HepG2 (cell line): ENCODE data around the gene CBFA2T2. TPM values are rescaled to one million over a fixed set of nuclear protein-coding genes. Genes with fewer than 3 reads are reported as not detected.

ENCODE experiments used
- ATAC-seq: fragments of 200-7000 bp; cut with Tn5 transposase; 3 replicates; pipeline ENCODE4 v1.9.1; 2020; ENCODE audit warnings: mild to moderate bottlenecking, moderate library complexity
- BruUV-seq: library from RNA; stranded (reverse); fragments of 400-500 nt; replicated peaks from 2 replicates; lab custom pipeline; 2021; lab: Mats Ljungman, UMichigan
- CTCF ChIA-PET: fragments of 300-600 bp; formaldehyde crosslinking; extraction: SDS; loops from one replicate; lab custom pipeline; 2021; ENCODE audit warnings: low total read pairs, inconsistent platforms, low intra/inter-chr PET ratio; lab: Yijun Ruan, JAX
- POLR2A ChIA-PET: fragments of 350-600 bp; sonication (Branson Sonifier 250); formaldehyde crosslinking; loops from one replicate; lab custom pipeline; 2020; ENCODE audit warnings: antibody characterized with exemption, inconsistent platforms; lab: Yijun Ruan, JAX
- DNase-seq: peaks from one replicate; pipeline ENCODE4 v3.0.0-alpha.2; 2015; ENCODE audit warnings: low spot score
- FAIRE-seq: peaks from 3 replicates; lab custom pipeline; 2011; peaks lifted over from hg19 to GRCh38; lab: Jason Lieb, UNC
- H2AFZ ChIP-seq: one replicate; pipeline ENCODE4 v1.6.1; 2011; ENCODE audit warnings: low read length, inconsistent platforms
- H3K27ac ChIP-seq: fragments of 300-600 bp; 3 replicates; pipeline ENCODE4 v1.8.0; 2011; ENCODE audit warnings: mixed run types, mild to moderate bottlenecking, mixed read lengths, low read length, inconsistent platforms; ENCODE audit not compliant: insufficient read depth; ENCODE audit errors: extremely low read length
- H3K27me3 ChIP-seq, 2 experiments: fragments of 200-600 bp in 1 of 2; 2 replicates in 1 of 2; 3 replicates in 1 of 2; pipeline versions ENCODE4 v1.6.0 to v1.8.0; 2011; ENCODE audit warnings: low read length in 2 of 2, mild to moderate bottlenecking in 2 of 2, moderate library complexity in 2 of 2, inconsistent platforms in 1 of 2; ENCODE audit not compliant: insufficient read depth in 2 of 2, control insufficient read depth in 1 of 2
- H3K36me3 ChIP-seq, 2 experiments: fragments of 200-600 bp in 1 of 2; replicated peaks in 1 of 2; 2 replicates in 1 of 2; 3 replicates in 1 of 2; pipeline versions ENCODE4 v1.5.1 to v1.8.0; 2011; ENCODE audit warnings: low read length in 2 of 2, inconsistent platforms in 1 of 2; ENCODE audit not compliant: insufficient read depth in 2 of 2, control insufficient read depth in 1 of 2
- H3K4me1 ChIP-seq: 2 replicates; pipeline ENCODE4 v1.5.1; 2012; ENCODE audit warnings: low read length, inconsistent platforms; ENCODE audit not compliant: insufficient read depth
- H3K4me2 ChIP-seq: 2 replicates; pipeline ENCODE4 v1.6.0; 2011; ENCODE audit warnings: low read depth, low read length, inconsistent platforms
- H3K4me3 ChIP-seq, 3 experiments: fragments of 200-600 bp in 1 of 3; sonication (generic), shearing (Covaris generic) in 1 of 3; replicated peaks in 1 of 3; 2 replicates each; pipeline ENCODE4 v1.5.1; 2011 to 2016; ENCODE audit warnings: low read length in 3 of 3, inconsistent platforms in 2 of 3, low read depth in 2 of 3, mild to moderate bottlenecking in 2 of 3, control low read depth in 1 of 3, mixed read lengths in 1 of 3; ENCODE audit not compliant: insufficient read depth in 1 of 3
- H3K79me2 ChIP-seq: one replicate; pipeline ENCODE4 v1.6.1; 2011; ENCODE audit warnings: low read length, inconsistent platforms; ENCODE audit not compliant: insufficient read depth
- H3K9ac ChIP-seq: 2 replicates; pipeline ENCODE4 v1.6.0; 2011; ENCODE audit warnings: mild to moderate bottlenecking, low read depth, low read length, inconsistent platforms; ENCODE audit not compliant: insufficient read depth
- H3K9me3 ChIP-seq: 2 replicates; pipeline ENCODE4 v1.5.1; 2012; ENCODE audit warnings: mild to moderate bottlenecking, low read length
- H4K20me1 ChIP-seq: 2 replicates; pipeline ENCODE4 v1.6.0; 2011; ENCODE audit warnings: inconsistent platforms, mild to moderate bottlenecking, low read length, moderate library complexity; ENCODE audit not compliant: insufficient read depth
- AHR ChIP-seq: IDR thresholded peaks from 2 replicates; pipeline ENCODE4 v1.6.1; 2018; ENCODE audit warnings: missing genetic modification reagents, missing compliant biosample characterization
- CREB1 ChIP-seq, 2 experiments: fragments of 450-650 bp in 1 of 2; IDR thresholded peaks; 2 replicates each; pipeline ENCODE4 v1.6.1; 2016 to 2017; ENCODE audit warnings: control low read depth in 1 of 2, mild to moderate bottlenecking in 1 of 2, missing compliant biosample characterization in 1 of 2, missing genetic modification characterization in 1 of 2
- ELK4 ChIP-seq: sonication (generic); formaldehyde crosslinking; IDR thresholded peaks from 2 replicates; pipeline ENCODE4 v1.9.0; 2021; ENCODE audit warnings: missing genetic modification reagents, borderline replicate concordance
- ETV5 ChIP-seq: IDR thresholded peaks from 2 replicates; pipeline ENCODE4 v1.6.1; 2018; ENCODE audit warnings: missing biosample characterization, missing genetic modification reagents, inconsistent platforms, borderline replicate concordance
- ETV6 ChIP-seq: sonication (generic); formaldehyde crosslinking; conservative IDR thresholded peaks from 2 replicates; pipeline ENCODE4 v1.4.0; 2020; ENCODE audit warnings: missing genetic modification reagents
- HOXD1 ChIP-seq: sonication (generic); formaldehyde crosslinking; IDR thresholded peaks from 2 replicates; pipeline ENCODE4 v1.5.0; 2020; ENCODE audit warnings: missing genetic modification reagents
- IRF2 ChIP-seq: IDR thresholded peaks from 2 replicates; pipeline ENCODE4 v1.6.1; 2018; ENCODE audit warnings: missing genetic modification reagents, missing compliant biosample characterization
- JUN ChIP-seq: sonication (generic); formaldehyde crosslinking; IDR thresholded peaks from 2 replicates; pipeline ENCODE4 v1.4.0; 2020; ENCODE audit warnings: mild to moderate bottlenecking, missing genetic modification reagents
- KMT2A ChIP-seq: sonication (generic); formaldehyde crosslinking; IDR thresholded peaks from 2 replicates; pipeline ENCODE4 v1.4.0; 2020; ENCODE audit warnings: missing genetic modification reagents
- NKX3-1 ChIP-seq: sonication (generic); formaldehyde crosslinking; IDR thresholded peaks from 2 replicates; pipeline ENCODE4 v1.5.0; 2020; ENCODE audit warnings: missing genetic modification reagents
- NR1H2 ChIP-seq: sonication (generic); formaldehyde crosslinking; IDR thresholded peaks from 2 replicates; pipeline ENCODE4 v1.8.1; 2022; ENCODE audit warnings: low read depth, missing genetic modification reagents, borderline replicate concordance
- SKIL ChIP-seq: sonication (generic); formaldehyde crosslinking; IDR thresholded peaks from 2 replicates; pipeline ENCODE4 v1.8.0; 2022; ENCODE audit warnings: missing genetic modification reagents, mild to moderate bottlenecking, moderate library complexity, borderline replicate concordance
- WIZ ChIP-seq: sonication (generic); formaldehyde crosslinking; IDR thresholded peaks from 2 replicates; pipeline ENCODE4 v1.5.1; 2020; ENCODE audit warnings: mild to moderate bottlenecking, missing genetic modification reagents
- ZBTB3 ChIP-seq: sonication (generic); formaldehyde crosslinking; IDR thresholded peaks from 2 replicates; pipeline ENCODE4 v1.4.0; 2020; ENCODE audit warnings: low read depth, mild to moderate bottlenecking, moderate library complexity, missing genetic modification reagents, borderline replicate concordance
- ZNF230 ChIP-seq: sonication (generic); formaldehyde crosslinking; IDR thresholded peaks from 2 replicates; pipeline ENCODE4 v1.4.0; 2020; ENCODE audit warnings: mild to moderate bottlenecking, missing genetic modification reagents
- ZNF251 ChIP-seq: sonication (generic); formaldehyde crosslinking; IDR thresholded peaks from 2 replicates; pipeline ENCODE4 v1.9.0; 2021; ENCODE audit warnings: mild to moderate bottlenecking, missing genetic modification reagents
- ZNF367 ChIP-seq: sonication (generic); formaldehyde crosslinking; IDR thresholded peaks from 2 replicates; pipeline ENCODE4 v1.4.0; 2020; ENCODE audit warnings: missing genetic modification reagents, borderline replicate concordance
- ZNF569 ChIP-seq: sonication (generic); formaldehyde crosslinking; IDR thresholded peaks from 2 replicates; pipeline ENCODE4 v1.5.0; 2020; ENCODE audit warnings: mild to moderate bottlenecking, missing genetic modification reagents, moderate library complexity, borderline replicate concordance
- ZNF7 ChIP-seq: IDR thresholded peaks from 2 replicates; pipeline ENCODE4 v1.6.1; 2016; ENCODE audit warnings: missing biosample characterization, missing genetic modification reagents
- ZNF704 ChIP-seq: sonication (generic); formaldehyde crosslinking; IDR thresholded peaks from 2 replicates; pipeline ENCODE4 v1.8.1; 2023; ENCODE audit warnings: mild to moderate bottlenecking, inconsistent platforms, moderate library complexity, missing genetic modification reagents, borderline replicate concordance
- ZNF776 ChIP-seq: sonication (generic); formaldehyde crosslinking; IDR thresholded peaks from 2 replicates; pipeline ENCODE4 v1.4.0; 2020; ENCODE audit warnings: mild to moderate bottlenecking, missing genetic modification reagents
- WGBS: methylation state at CpG from one replicate; pipeline ENCODE4 v1.1.6; 2017; ENCODE audit warnings: low lambda C conversion rate; 5-methylcytosine and 5-hydroxymethylcytosine counted together
- in situ Hi-C: cut with HindIII; loops from 2 replicates; pipeline ENCODE4 v1.10.0; 2017; ENCODE audit warnings: low pct_unique_long_range_greater_than_20kb; ENCODE audit not compliant: extremely low pct_ligation_motif_present
- intact Hi-C: fragments of 100-400 bp; cut with micrococcal nuclease; formaldehyde crosslinking; loops from one replicate; pipeline ENCODE4 v1.10.0; 2022; ENCODE audit not compliant: unreplicated experiment
- polyA plus RNA-seq, 8 experiments: library from polyadenylated mRNA; depleted of rRNA in 3 of 8; stranded (reverse) in 7 of 8; unstranded in 1 of 8; fragments of >200 nt; fragmentation: Illumina TruSeq in 4 of 8; extraction: Trizol in 4 of 8; gene quantifications; 2 replicates each; pipeline versions ENCODE4 v1.2.1 to v1.2.3, GENCODE V29; 2011 to 2016; ENCODE audit warnings: low read depth in 4 of 8, missing spikeins in 1 of 8, mixed read lengths in 1 of 8; ENCODE audit not compliant: insufficient read depth in 1 of 8
- total RNA-seq, 5 experiments: library from RNA; depleted of rRNA; stranded (reverse); fragments of >200 nt; fragmentation: Illumina TruSeq; extraction: Trizol; gene quantifications; 2 replicates each; pipeline ENCODE4 v1.2.3, GENCODE V29; 2016; ENCODE audit warnings: low read depth in 1 of 5

The CBFA2T2 gene
- total and polyA plus RNA-seq, 2 of the 13 experiments (the other 11 are each of a cell fraction or from before 2014, with no cell fraction given) = 6.3 to 21.2 TPM

GRCh38 chr20:33606118-33606771, 116.3 kb downstream of the CBFA2T2 start (continued):
- TF ChIP-seq WIZ (CRISPR knock-in tag) (no peak), ETV6 (CRISPR knock-in tag) (no peak), AHR (CRISPR knock-in tag) (no peak), ZNF230 (no peak), ZNF704 (CRISPR knock-in tag) (no peak), ETV5 (no peak)

GRCh38 chr20:33609504-33609903, 119.6 kb downstream of the CBFA2T2 start:
- CTCF ChIA-PET = no interaction called here
- POLR2A ChIA-PET = interaction anchor here (1.2 kb wide), 1 partner anchor 166 kb away, joined by 3 read pairs; the partner anchor contains the start of gene SNTA1
- Histone ChIP-seq H3K9ac (no peak overlapping the region), H3K36me3 (peaks cover 24 to 67% of the 10 kb centered on the region in 2 experiments), H3K4me1 (peaks cover 7% of the 10 kb centered on the region), H3K9me3 (no peaks in the 10 kb centered on the region), H3K27ac (no peak overlapping the region), H3K4me2 (no peak overlapping the region), H4K20me1 (no peaks in the 10 kb centered on the region), H3K4me3 (no peak overlapping the region), H3K27me3 (no peaks in the 10 kb centered on the region), H3K79me2 (no peaks in the 10 kb centered on the region), H2AFZ (no peak overlapping the region)
- no peak for ATAC-seq
- no TSS peak for BruUV-seq
- intact Hi-C loops = no loop called here
- WGBS = 97% methylated on average over 2 of the region's 2 CpGs
- in situ Hi-C loops = no loop called here
- DNase-seq = no peak
- no peak for FAIRE-seq
- no peak for TF ChIP-seq IRF2 (CRISPR knock-in tag)
- TF ChIP-seq ELK4 (CRISPR knock-in tag) = no peak
- TF ChIP-seq ZBTB3 (CRISPR knock-in tag) = no peak
- no peak for TF ChIP-seq HOXD1 (CRISPR knock-in tag)
- TF ChIP-seq ZNF7 (CRISPR knock-in tag) = no peak
- no peak for TF ChIP-seq SKIL (CRISPR knock-in tag)
- no peak for TF ChIP-seq KMT2A (CRISPR knock-in tag)
- no peak for TF ChIP-seq ZNF251 (CRISPR knock-in tag)
- no peak for TF ChIP-seq CREB1 (IDR thresholded peaks at IDR 0.05)
- TF ChIP-seq CREB1 (CRISPR knock-in tag; IDR thresholded peaks at IDR 0.05) = no peak
- no peak for TF ChIP-seq ZNF569
- no peak for TF ChIP-seq JUN
- TF ChIP-seq NR1H2 (CRISPR knock-in tag) = no peak
- no peak for TF ChIP-seq ZNF367
- TF ChIP-seq NKX3-1 (CRISPR knock-in tag) = no peak
- no peak for TF ChIP-seq ZNF776 (CRISPR knock-in tag)
